HG03571 (cell line): ENCODE data around the gene NTSR2.

Experiments
- ATAC-seq: cut with Tn5 transposase; IDR thresholded peaks from one replicate; pipeline ENCODE4 v1.9.1; 2021; ENCODE audit not compliant: unreplicated experiment

The NTSR2 gene

GRCh38 chr2:11699686-11700670, 30.0 kb upstream of the NTSR2 start:
- ATAC-seq = no peak

GRCh38 chr2:11698009-11698922, 28.3 kb upstream of the NTSR2 start:
- ATAC-seq = no peak

- ATAC-seq = no peak
Observed at GRCh38 chr2:11697103-11697871, 27.3 kb upstream of the NTSR2 start.

- no peak for ATAC-seq
Observed at GRCh38 chr2:11696736-11697102, 26.7 kb upstream of the NTSR2 start.

GRCh38 chr2:11695576-11695975, 25.6 kb upstream of the NTSR2 start:
- ATAC-seq = no peak

- ATAC-seq = no peak
Observed at GRCh38 chr2:11692966-11693521, 23.0 kb upstream of the NTSR2 start.

- no peak for ATAC-seq
Observed at GRCh38 chr2:11691076-11691660, 21.2 kb upstream of the NTSR2 start.

- ATAC-seq = peak; percentile 81
Observed at GRCh38 chr2:11688222-11689069, 18.5 kb upstream of the NTSR2 start.

- no peak for ATAC-seq
Observed at GRCh38 chr2:11687736-11688135, 17.7 kb upstream of the NTSR2 start.

GRCh38 chr2:11685906-11686470, 16.0 kb upstream of the NTSR2 start:
- no peak for ATAC-seq

GRCh38 chr2:11684894-11685460, 15.0 kb upstream of the NTSR2 start:
- ATAC-seq = no peak

- no peak for ATAC-seq
Observed at GRCh38 chr2:11683966-11684365, 14.0 kb upstream of the NTSR2 start.

GRCh38 chr2:11683476-11683875, 13.5 kb upstream of the NTSR2 start:
- ATAC-seq = no peak

GRCh38 chr2:11682590-11682915, 12.6 kb upstream of the NTSR2 start:
- no peak for ATAC-seq

- no peak for ATAC-seq
Observed at GRCh38 chr2:11681722-11682589, 12.0 kb upstream of the NTSR2 start.

GRCh38 chr2:11680901-11681721, 11.1 kb upstream of the NTSR2 start:
- ATAC-seq = no peak
